Measurements from ENCODE around the gene HCAR3. TPM values are rescaled to one million over a fixed set of nuclear protein-coding genes. Genes with fewer than 3 reads are reported as not detected.
"Not testable (repeated sequence)": the region's sequence is repeated elsewhere in the genome, so short reads cannot be mapped to it uniquely, and the experiment has no call there.

Gene HCAR3
- total RNA-seq, 1 donor from 2014 or later, result 0.34 TPM

GRCh38 chr12:122711266-122711665 lies 5.3 kb downstream of the HCAR3 start:
- H3K4me1 Mint-ChIP-seq (ENCODE audit: low read depth); intact Hi-C loops (cut with micrococcal nuclease); H3K4me3 Mint-ChIP-seq (ENCODE audit: low read depth); H3K36me3 Mint-ChIP-seq (ENCODE audit: low read depth); H3K27ac Mint-ChIP-seq; H3K9me3 Mint-ChIP-seq; DNase-seq (ENCODE audit: low spot score); H3K27me3 Mint-ChIP-seq (ENCODE audit: low read depth): not testable (repeated sequence)

GRCh38 chr12:122710341-122710740 lies 6.3 kb downstream of the HCAR3 start:
- DNase-seq (ENCODE audit: low spot score); H3K4me1 Mint-ChIP-seq (ENCODE audit: low read depth); intact Hi-C loops (cut with micrococcal nuclease); H3K36me3 Mint-ChIP-seq (ENCODE audit: low read depth); H3K9me3 Mint-ChIP-seq; H3K27me3 Mint-ChIP-seq (ENCODE audit: low read depth); H3K4me3 Mint-ChIP-seq (ENCODE audit: low read depth); H3K27ac Mint-ChIP-seq: not testable (repeated sequence)

GRCh38 chr12:122709287-122709686 lies 7.3 kb downstream of the HCAR3 start:
- DNase-seq (ENCODE audit: low spot score); H3K27me3 Mint-ChIP-seq (ENCODE audit: low read depth); H3K36me3 Mint-ChIP-seq (ENCODE audit: low read depth); H3K9me3 Mint-ChIP-seq; H3K4me1 Mint-ChIP-seq (ENCODE audit: low read depth); intact Hi-C loops (cut with micrococcal nuclease); H3K4me3 Mint-ChIP-seq (ENCODE audit: low read depth); H3K27ac Mint-ChIP-seq: not testable (repeated sequence)

- H3K4me3 Mint-ChIP-seq (ENCODE audit: low read depth); intact Hi-C loops (cut with micrococcal nuclease); H3K9me3 Mint-ChIP-seq; DNase-seq (ENCODE audit: low spot score); H3K27ac Mint-ChIP-seq; H3K36me3 Mint-ChIP-seq (ENCODE audit: low read depth); H3K27me3 Mint-ChIP-seq (ENCODE audit: low read depth); H3K4me1 Mint-ChIP-seq (ENCODE audit: low read depth): not testable (repeated sequence)
These were observed 12.8 kb downstream of the HCAR3 start for GRCh38 chr12:122703841-122704240.

GRCh38 chr12:122702890-122703611 lies 13.6 kb downstream of the HCAR3 start, which contains the start of gene HCAR2:
TSS of gene HCAR2 (minus strand) at chr12:122703357. CDS start at chr12:122703283, 74 bp downstream.
- intact Hi-C loops (cut with micrococcal nuclease); H3K4me3 Mint-ChIP-seq (ENCODE audit: low read depth); H3K27me3 Mint-ChIP-seq (ENCODE audit: low read depth); H3K4me1 Mint-ChIP-seq (ENCODE audit: low read depth); H3K36me3 Mint-ChIP-seq (ENCODE audit: low read depth); H3K27ac Mint-ChIP-seq; DNase-seq (ENCODE audit: low spot score); H3K9me3 Mint-ChIP-seq: not testable (repeated sequence)

GRCh38 chr12:122701481-122701880 lies 15.1 kb downstream of the HCAR3 start:
- intact Hi-C loops (cut with micrococcal nuclease); H3K4me3 Mint-ChIP-seq (ENCODE audit: low read depth); H3K27me3 Mint-ChIP-seq (ENCODE audit: low read depth); H3K4me1 Mint-ChIP-seq (ENCODE audit: low read depth); H3K27ac Mint-ChIP-seq; DNase-seq (ENCODE audit: low spot score); H3K9me3 Mint-ChIP-seq; H3K36me3 Mint-ChIP-seq (ENCODE audit: low read depth): not testable (repeated sequence)

GRCh38 chr12:122700038-122700710 lies 16.4 kb downstream of the HCAR3 start:
- H3K9me3 Mint-ChIP-seq; H3K27me3 Mint-ChIP-seq (ENCODE audit: low read depth); DNase-seq (ENCODE audit: low spot score); intact Hi-C loops (cut with micrococcal nuclease); H3K36me3 Mint-ChIP-seq (ENCODE audit: low read depth); H3K27ac Mint-ChIP-seq; H3K4me3 Mint-ChIP-seq (ENCODE audit: low read depth); H3K4me1 Mint-ChIP-seq (ENCODE audit: low read depth): not testable (repeated sequence)

- H3K27me3 Mint-ChIP-seq (ENCODE audit: low read depth); H3K4me1 Mint-ChIP-seq (ENCODE audit: low read depth); intact Hi-C loops (cut with micrococcal nuclease); H3K27ac Mint-ChIP-seq; H3K36me3 Mint-ChIP-seq (ENCODE audit: low read depth); H3K4me3 Mint-ChIP-seq (ENCODE audit: low read depth); H3K9me3 Mint-ChIP-seq; DNase-seq (ENCODE audit: low spot score): not testable (repeated sequence)
These were observed 19.7 kb downstream of the HCAR3 start for GRCh38 chr12:122696922-122697321.

- H3K36me3 Mint-ChIP-seq (ENCODE audit: low read depth), result no peaks in the 10 kb centered on the region
- no peaks in the 10 kb centered on the region for H3K27me3 Mint-ChIP-seq (ENCODE audit: low read depth)
- H3K4me1 Mint-ChIP-seq (ENCODE audit: low read depth), result peaks cover 1% of the 10 kb centered on the region
- H3K27ac Mint-ChIP-seq, result no peak overlapping the region
- no peaks in the 10 kb centered on the region for H3K9me3 Mint-ChIP-seq
- DNase-seq (ENCODE audit: low spot score), result no peak
- no peak overlapping the region for H3K4me3 Mint-ChIP-seq (ENCODE audit: low read depth)
- intact Hi-C loops (cut with micrococcal nuclease), result no loop called here
These were observed 25.0 kb downstream of the HCAR3 start for GRCh38 chr12:122691566-122691965.

GRCh38 chr12:122688291-122688690 lies 28.3 kb downstream of the HCAR3 start:
- no peak overlapping the region for H3K27ac Mint-ChIP-seq
- intact Hi-C loops (cut with micrococcal nuclease), result no loop called here

GRCh38 chr12:122687086-122687485 lies 29.5 kb downstream of the HCAR3 start:
- Mint-ChIP-seq H3K27me3 (ENCODE audit: low read depth) (no peaks in the 10 kb centered on the region), H3K4me3 (ENCODE audit: low read depth) (no peak overlapping the region), H3K36me3 (ENCODE audit: low read depth) (no peaks in the 10 kb centered on the region), H3K9me3 (no peaks in the 10 kb centered on the region), H3K4me1 (ENCODE audit: low read depth) (peaks cover 1% of the 10 kb centered on the region), H3K27ac (no peak overlapping the region)
- intact Hi-C loops (cut with micrococcal nuclease), result no loop called here
- no peak for DNase-seq (ENCODE audit: low spot score)

More at GRCh38 chr12:122688291-122688690, 28.3 kb downstream of the HCAR3 start:
- H3K4me1 Mint-ChIP-seq (ENCODE audit: low read depth), result peaks cover 1% of the 10 kb centered on the region
- no peaks in the 10 kb centered on the region for H3K27me3 Mint-ChIP-seq (ENCODE audit: low read depth)
- DNase-seq (ENCODE audit: low spot score), result no peak
- H3K4me3 Mint-ChIP-seq (ENCODE audit: low read depth), result no peak overlapping the region
- H3K36me3 Mint-ChIP-seq (ENCODE audit: low read depth), result no peaks in the 10 kb centered on the region
- no peaks in the 10 kb centered on the region for H3K9me3 Mint-ChIP-seq

- Mint-ChIP-seq H3K4me1 (ENCODE audit: low read depth) (no peaks in the 10 kb centered on the region), H3K36me3 (ENCODE audit: low read depth) (no peaks in the 10 kb centered on the region), H3K9me3 (no peaks in the 10 kb centered on the region), H3K27ac (no peak overlapping the region), H3K4me3 (ENCODE audit: low read depth) (no peak overlapping the region), H3K27me3 (ENCODE audit: low read depth) (no peaks in the 10 kb centered on the region)
- DNase-seq (ENCODE audit: low spot score), result no peak
- intact Hi-C loops (cut with micrococcal nuclease), result no loop called here
These were observed 30.1 kb downstream of the HCAR3 start for GRCh38 chr12:122686538-122686937.

- intact Hi-C loops (cut with micrococcal nuclease), result no loop called here
- H3K27me3 Mint-ChIP-seq (ENCODE audit: low read depth), result no peaks in the 10 kb centered on the region
- no peak overlapping the region for H3K27ac Mint-ChIP-seq
- no peaks in the 10 kb centered on the region for H3K9me3 Mint-ChIP-seq
- no peak for DNase-seq (ENCODE audit: low spot score)
- no peaks in the 10 kb centered on the region for H3K36me3 Mint-ChIP-seq (ENCODE audit: low read depth)
- no peak overlapping the region for H3K4me3 Mint-ChIP-seq (ENCODE audit: low read depth)
- no peaks in the 10 kb centered on the region for H3K4me1 Mint-ChIP-seq (ENCODE audit: low read depth)
These were observed 32.3 kb downstream of the HCAR3 start for GRCh38 chr12:122684297-122684813.

Measured in activated T-helper 2 cell treated with anti-CD3 and anti-CD28 coated beads, Interferon-gamma antibody, Interleukin-2, Interleukin-4, amounts not matched to agents 10 μg/mL and 5 μg/mL and 100 μg/mL, durations not matched to agents 14 hours and 24 hours and 36 hours (primary cell).